ENCODE measurements around the gene STK26.

DNA sequence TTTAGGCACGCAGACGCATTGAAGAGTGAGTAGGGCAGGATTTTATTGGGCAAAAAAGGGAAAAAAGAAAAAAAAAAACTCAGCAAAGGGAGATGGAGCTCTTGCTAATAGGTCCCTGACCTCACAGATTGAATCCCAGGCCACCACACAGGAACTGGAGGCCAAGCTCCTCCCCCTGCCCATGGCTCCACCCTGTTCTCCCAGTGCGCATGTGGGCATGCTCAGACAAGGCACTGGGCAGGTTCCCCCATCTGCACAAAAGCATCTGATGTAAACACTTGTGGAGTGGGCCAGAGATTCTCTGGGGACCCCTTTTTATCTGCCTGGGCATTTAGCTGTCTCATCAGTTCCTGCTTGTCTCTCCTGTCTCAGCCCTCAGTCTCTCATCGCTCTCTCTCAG, 95.3 kb downstream of the STK26 start:
- TF ChIP-seq EP300 (IDR thresholded peaks at IDR 0.05) (no peak), POLR2A (IDR thresholded peaks at IDR 0.05) (no peak)
